Thyroid gland (tissue), 4 donors: Measurements from ENCODE around the gene GALP.

Experiments
- CTCF ChIP-seq, 6 experiments: fragments of 200-600 bp in 3 of 6; fragments of 450-650 bp in 3 of 6; sonication (generic) in 3 of 6; IDR thresholded peaks; one replicate each; pipeline ENCODE4 v1.5.1; 2016 to 2019; ENCODE audit warnings: antibody characterized with exemption in 6 of 6, mild to moderate bottlenecking in 2 of 6, inconsistent platforms in 1 of 6, moderate library complexity in 1 of 6
- POLR2A ChIP-seq, 2 donors: fragments of 450-650 bp; IDR thresholded peaks; one replicate each; pipeline ENCODE4 v1.6.1; 2017; ENCODE audit warnings: antibody characterized with exemption in 2 of 2, mild to moderate bottlenecking in 2 of 2, moderate library complexity in 1 of 2

- no peak for TF ChIP-seq POLR2A (IDR thresholded peaks at IDR 0.05)
- TF ChIP-seq CTCF (IDR thresholded peaks at IDR 0.05) = no peak
These were observed 23.9 kb downstream of the GALP start for GRCh38 chr19:56199687-56200086.
